GM12891 (cell line): ENCODE data around the gene C10orf71.

ENCODE experiments used
- PAX5 ChIP-seq: IDR thresholded peaks from 2 replicates; pipeline ENCODE4 v1.6.1; 2011; ENCODE audit warnings: low read length, moderate library complexity, mild to moderate bottlenecking; ENCODE audit not compliant: insufficient read depth, severe bottlenecking
- POLR2A ChIP-seq: IDR thresholded peaks from 2 replicates; pipeline ENCODE4 v1.6.1; 2011; ENCODE audit warnings: low read depth, low read length, control low read depth
- POLR2AphosphoS5 ChIP-seq: IDR thresholded peaks from 2 replicates; pipeline ENCODE4 v1.6.1; 2011; ENCODE audit warnings: low read depth, low read length, control low read depth
- POU2F2 ChIP-seq: IDR thresholded peaks from 2 replicates; pipeline ENCODE4 v1.6.1; 2011; ENCODE audit warnings: low read depth, mild to moderate bottlenecking, control low read depth, low read length, moderate library complexity
- SPI1 ChIP-seq: IDR thresholded peaks from 2 replicates; pipeline ENCODE4 v1.6.1; 2011; ENCODE audit warnings: low read depth, low read length, control low read depth
- TAF1 ChIP-seq: IDR thresholded peaks from 2 replicates; pipeline ENCODE4 v1.6.1; 2011; ENCODE audit warnings: low read depth, low read length, control low read depth

DNA sequence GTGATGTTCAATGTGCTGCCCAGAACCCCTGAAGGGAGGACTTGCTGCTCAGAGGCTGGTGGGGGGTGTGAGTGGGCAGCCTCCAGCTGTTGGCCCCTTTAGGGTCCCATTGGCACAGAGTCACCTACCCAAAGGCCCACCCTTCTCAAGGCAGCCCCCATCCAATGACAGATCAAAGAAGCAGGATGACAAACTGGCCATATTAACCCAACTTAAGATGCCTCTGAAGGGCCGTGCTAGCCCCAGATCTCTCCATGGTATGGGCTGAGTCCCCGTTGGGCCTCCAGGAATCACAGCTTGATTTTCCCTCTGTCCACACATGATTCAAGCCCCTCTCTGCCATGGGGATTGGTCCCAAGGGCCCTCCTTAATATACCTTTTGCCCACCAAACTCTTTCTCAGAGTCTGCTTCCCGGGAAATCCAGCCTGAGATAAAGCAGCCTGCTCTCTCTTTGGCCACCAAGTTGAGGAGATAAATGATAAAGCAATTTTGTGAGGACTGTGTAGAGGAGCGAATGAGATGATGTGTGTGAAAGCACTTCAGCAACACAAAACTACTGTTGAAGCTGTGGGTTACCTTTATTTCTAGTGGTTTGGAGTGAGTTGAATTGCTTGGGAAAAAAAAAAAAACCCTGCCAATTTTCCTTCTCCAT lies 38.2 kb upstream of the C10orf71 start:
- no peak for TF ChIP-seq POLR2AphosphoS5
- TF ChIP-seq SPI1 = no peak
- no peak for TF ChIP-seq POLR2A
- TF ChIP-seq PAX5 = no peak
- TF ChIP-seq TAF1 = no peak
- no peak for TF ChIP-seq POU2F2
